HG03354 (cell line): Measurements from ENCODE around the gene COPZ2.
"Not testable (repeated sequence)": the region's sequence is repeated elsewhere in the genome, so short reads cannot be mapped to it uniquely, and the experiment has no call there.

ENCODE experiments used
- ATAC-seq: cut with Tn5 transposase; IDR thresholded peaks from one replicate; pipeline ENCODE4 v1.9.1; 2021; ENCODE audit warnings: mild to moderate bottlenecking; ENCODE audit not compliant: unreplicated experiment, poor library complexity, severe bottlenecking

Gene COPZ2

GRCh38 chr17:48036693-48037035 is 933 bp downstream of the COPZ2 start:
- ATAC-seq, result no peak

GRCh38 chr17:48034734-48035133 is 2.9 kb downstream of the COPZ2 start:
- ATAC-seq, result not testable (repeated sequence)

- no peak for ATAC-seq
Observed at GRCh38 chr17:48031966-48032365, 5.6 kb downstream of the COPZ2 start.

GRCh38 chr17:48030531-48030930 is 7.1 kb downstream of the COPZ2 start:
- ATAC-seq, result no peak

- no peak for ATAC-seq
Observed at GRCh38 chr17:48028736-48029135, 8.9 kb downstream of the COPZ2 start.

- no peak for ATAC-seq
Observed at GRCh38 chr17:48027322-48027981, 10.1 kb downstream of the COPZ2 start.

- no peak for ATAC-seq
Observed at GRCh38 chr17:48026502-48027321, 10.9 kb downstream of the COPZ2 start.

GRCh38 chr17:48025904-48026501 is 11.6 kb downstream of the COPZ2 start:
- no peak for ATAC-seq

- ATAC-seq, result peak; percentile 82
Observed at GRCh38 chr17:48025040-48025903, 12.3 kb downstream of the COPZ2 start.

- peak; percentile 3 for ATAC-seq
Observed at GRCh38 chr17:48024149-48025039, 13.2 kb downstream of the COPZ2 start.

- ATAC-seq, result no peak
Observed at GRCh38 chr17:48023400-48024148, 14.0 kb downstream of the COPZ2 start.

- no peak for ATAC-seq
Observed at GRCh38 chr17:48022901-48023300, 14.7 kb downstream of the COPZ2 start.

GRCh38 chr17:48021934-48022333 is 15.7 kb downstream of the COPZ2 start:
- ATAC-seq, result no peak

GRCh38 chr17:48017817-48018158 is 19.8 kb downstream of the COPZ2 start:
- not testable (repeated sequence) for ATAC-seq

- no peak for ATAC-seq
Observed at GRCh38 chr17:48016112-48016511, 21.5 kb downstream of the COPZ2 start.

- ATAC-seq, result no peak
Observed at GRCh38 chr17:48014595-48015111, 22.9 kb downstream of the COPZ2 start.

- ATAC-seq, result no peak
Observed at GRCh38 chr17:48013876-48014594, 23.6 kb downstream of the COPZ2 start.

- ATAC-seq, result no peak
Observed at GRCh38 chr17:48012654-48013053, 24.9 kb downstream of the COPZ2 start.
